GM18867 (cell line): ENCODE measurements around the gene SPI1.
A peak's percentile ranks its signal among the peaks of the same experiment; 100 is the strongest.
"Not testable (repeated sequence)": the region's sequence is repeated elsewhere in the genome, so short reads cannot be mapped to it uniquely, and the experiment has no call there.

Experiments
- ATAC-seq: cut with Tn5 transposase; IDR thresholded peaks from one replicate; pipeline ENCODE4 v1.9.1; 2021; ENCODE audit warnings: mild to moderate bottlenecking, moderate library complexity; ENCODE audit not compliant: unreplicated experiment

SPI1 gene

DNA sequence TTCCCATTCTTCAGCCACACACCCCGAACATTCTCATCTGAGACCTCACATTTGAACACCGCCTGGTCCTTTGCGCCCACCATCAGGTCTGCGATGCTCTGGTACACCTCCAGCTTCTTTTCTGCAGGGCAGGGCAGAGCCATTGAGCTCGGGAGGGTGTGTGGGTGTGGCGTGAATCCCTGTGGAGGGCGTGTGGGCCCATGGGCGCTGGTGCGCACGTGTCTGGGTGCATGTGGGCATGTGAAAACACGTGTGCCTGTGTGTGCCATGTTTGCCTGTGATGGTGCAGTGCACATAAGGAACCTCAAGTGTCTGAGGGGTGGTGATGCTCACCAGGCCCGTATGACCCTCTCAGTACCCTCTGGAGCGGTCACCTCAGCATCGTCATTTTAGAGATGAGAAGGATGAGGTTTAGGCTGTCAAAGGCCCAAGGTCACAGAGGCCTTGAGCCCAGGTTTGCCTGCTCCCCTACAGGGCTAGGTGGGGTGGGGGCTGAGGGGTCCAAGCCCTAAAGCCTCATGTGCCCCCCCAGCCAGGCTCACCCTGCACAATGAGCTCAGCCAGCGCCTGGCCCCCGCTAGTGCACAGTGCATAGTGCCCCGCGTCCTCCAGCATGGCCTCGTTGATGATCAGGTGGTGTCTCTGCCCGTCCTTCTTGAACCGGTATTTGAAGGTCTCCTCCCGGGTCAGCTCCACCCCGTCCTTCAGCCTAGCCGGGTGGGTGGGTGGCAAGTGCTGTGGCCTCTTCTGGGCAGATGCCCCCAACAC lies 36.1 kb downstream of the SPI1 start:
- no peak for ATAC-seq

DNA sequence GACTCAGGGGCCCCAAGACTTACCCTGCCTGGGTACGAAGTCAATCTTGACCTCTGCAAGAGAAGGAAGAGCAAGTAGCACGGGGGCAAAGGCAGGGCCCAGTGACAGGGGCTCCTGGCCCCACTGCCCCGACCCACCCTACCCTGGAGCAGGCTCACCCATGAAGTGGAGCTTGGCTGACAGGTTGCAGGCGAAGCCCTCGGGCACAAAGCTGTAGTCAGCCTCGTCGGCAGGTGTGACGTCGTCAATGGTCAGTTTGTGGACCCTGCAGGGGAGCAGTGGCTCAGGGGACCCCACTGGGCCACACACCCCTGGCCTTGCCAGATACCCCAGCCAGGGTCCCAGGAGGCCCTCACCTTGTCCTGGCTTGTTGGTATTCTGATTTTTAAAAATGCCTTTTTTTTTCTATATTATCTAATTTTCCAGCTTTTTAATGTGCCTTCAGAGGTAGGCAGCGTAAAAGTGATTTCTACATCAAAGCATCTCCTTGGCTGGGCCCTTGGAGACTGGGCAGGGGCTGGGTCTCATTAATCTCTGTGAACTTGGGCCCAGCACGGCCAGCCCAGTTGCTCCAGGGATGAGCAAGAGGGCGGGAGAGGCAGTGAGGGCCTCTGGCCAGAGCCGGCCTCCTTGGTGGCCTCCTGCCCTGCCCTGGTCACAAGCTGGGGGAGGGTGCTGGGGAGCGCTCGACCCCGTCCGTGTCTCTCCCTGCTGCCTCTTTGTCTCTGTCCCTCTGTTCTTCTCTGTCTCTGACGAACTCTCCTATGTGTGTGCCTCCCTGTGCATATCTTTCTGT lies 37.2 kb downstream of the SPI1 start:
- ATAC-seq, result no peak

DNA sequence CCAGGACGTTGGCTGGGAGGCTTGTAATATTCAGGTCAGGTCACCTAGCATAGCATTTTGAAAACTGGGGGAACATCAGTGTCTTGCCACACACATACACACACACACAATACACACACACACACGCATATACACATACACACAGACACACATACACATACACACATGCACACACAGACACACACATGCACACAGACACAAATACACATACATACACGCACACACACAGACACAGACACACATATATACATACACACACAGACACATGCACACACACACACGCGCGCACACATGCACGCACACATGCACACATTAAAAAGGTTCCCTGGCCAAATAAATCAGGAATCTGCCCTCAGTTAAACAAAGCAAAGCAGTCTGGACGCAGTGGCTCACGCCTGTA lies 38.3 kb downstream of the SPI1 start:
- ATAC-seq, result no peak

DNA sequence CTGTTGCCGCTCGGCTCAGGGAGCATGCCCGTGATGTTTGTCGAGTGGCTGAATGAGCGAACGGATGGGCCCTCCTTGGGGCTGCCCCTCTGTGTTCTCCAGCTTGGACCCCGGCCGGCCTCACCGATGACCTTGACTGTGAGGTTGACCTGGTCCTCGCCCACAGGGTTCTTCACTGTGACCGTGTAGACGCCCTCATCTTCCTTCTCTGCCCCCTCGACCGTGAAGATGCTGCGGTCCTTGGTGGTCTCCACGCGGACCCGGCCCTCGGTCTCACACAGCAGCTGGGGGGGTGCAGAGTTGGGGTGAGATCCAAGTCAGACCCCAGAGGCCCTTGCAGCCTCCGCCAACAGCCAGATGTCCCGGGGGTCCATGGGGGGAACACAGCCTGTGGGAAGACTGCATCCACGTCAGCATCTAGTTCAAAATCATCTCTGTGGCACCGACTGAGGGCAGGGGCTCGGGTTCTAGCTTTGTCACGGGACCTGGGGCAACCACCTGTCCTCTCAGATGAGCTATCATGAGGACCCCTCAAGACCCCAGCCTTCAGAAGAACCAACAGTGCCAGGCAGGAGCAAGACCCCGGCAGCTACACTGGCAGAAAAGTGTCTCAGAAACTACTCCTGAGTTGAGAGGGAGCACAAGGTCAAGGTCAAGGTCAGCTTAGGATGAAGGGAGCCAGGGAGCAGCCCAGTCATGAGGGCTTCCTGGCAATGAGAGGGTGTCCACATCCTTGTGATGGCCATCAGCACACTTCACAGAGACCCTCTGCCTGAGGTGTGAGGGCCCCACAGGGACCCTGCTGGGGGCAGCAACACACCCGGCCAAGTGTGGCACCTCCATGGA lies 39.7 kb downstream of the SPI1 start:
- ATAC-seq, result no peak

DNA sequence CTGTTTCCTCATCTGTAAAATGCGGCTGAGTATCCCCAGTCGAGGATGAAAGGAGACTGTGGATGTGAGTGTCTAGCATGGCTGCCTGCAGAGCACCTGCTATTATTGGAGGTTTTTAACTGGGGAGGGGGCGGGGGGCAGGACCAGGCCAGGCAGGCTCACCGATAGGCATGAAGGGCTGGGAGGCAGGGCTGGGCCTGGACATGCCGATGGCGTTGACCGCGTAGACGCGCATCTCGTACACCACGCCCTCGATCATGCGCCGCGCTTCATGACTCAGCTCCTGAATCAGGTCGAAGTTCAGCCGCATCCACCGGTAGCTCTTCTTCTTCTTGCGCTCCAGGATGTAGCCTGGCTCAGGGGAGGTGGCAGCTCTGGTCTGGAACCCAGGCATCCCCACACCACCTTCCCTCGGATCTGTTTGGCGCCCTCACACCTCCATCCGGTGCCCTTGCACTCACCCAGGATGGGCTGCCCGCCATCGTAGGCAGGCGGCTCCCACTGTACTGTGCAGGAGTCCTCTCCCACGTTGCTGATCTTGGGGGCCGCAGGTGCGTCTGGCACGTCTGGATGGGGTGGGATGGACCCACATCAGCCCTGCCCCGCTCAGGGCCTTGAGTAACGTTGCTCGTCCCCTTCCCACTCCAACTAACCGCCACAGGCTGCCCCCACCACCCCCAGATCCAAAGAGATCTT lies 41.0 kb downstream of the SPI1 start:
- ATAC-seq, result no peak

DNA sequence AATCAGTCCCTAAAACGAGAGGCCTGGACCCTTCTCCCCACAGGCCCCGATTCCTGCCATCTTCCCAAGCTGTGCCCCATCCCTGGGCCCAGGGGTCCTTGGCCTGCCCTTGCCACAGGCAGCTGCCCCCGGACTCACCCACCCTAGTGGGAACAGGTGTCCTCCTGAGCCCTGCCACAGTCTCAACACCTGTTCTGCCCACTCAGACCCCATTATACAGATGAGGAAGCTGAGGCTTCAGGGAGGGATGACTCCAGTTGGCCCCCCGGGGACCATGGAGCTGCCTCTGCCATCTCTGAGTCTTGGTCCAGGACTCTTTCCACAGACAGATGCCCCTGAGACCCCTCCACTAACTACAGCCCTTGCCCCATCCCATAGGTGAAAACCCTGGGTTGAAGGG lies 41.8 kb downstream of the SPI1 start:
- ATAC-seq, result no peak

DNA sequence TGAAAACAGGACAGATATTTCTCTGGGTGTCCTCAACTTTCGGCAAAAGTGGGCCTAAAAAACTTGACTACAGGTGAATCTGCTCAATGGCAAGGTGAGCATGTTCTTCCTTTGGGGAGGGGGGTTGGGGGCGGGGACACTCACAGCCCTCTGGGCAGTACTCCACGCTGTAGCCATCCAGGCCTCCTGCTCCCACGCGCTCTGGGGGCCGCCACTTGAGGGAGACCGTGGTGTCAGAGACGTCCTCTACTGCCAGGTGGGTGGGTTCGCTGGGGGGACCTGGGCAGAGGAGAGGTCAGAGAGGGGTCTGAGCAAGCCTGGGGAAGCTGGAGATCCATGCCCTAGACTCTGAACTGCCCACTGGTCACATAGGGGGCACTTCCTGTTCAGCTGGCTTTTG lies 42.6 kb downstream of the SPI1 start:
- ATAC-seq, result no peak

DNA sequence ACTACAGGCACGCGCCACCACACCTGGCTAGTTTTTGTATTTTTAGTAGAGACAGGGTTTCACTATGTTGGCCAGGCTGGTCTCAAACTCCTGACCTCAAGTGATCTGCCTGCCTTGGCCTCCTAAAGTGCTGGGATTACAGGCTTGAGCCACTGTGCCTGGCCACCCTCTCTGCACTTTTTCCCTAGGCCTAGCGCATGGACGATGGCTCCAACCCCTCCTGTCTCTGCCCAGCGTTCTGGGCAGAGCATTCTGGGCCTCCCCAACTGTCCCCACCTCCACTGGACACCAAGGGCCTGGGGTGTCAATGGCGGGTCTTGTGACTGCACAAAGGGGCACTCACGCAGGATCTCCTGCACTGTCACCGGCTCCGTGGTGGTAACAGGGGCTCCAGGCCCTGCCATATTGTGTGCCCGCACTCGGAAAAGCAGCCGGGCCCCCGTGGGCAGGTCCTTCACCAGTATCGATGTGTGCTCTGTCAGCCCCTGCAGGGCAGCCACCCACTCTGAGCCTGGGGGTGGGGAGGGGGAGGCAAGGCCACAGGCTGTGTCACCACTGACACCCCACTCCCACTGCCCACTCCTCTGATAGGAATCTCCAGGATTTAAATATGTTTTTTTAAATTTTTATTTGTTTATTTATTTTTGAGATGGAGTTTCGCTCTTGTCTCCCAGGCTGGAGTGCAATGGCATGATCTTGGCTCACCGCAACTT lies 43.5 kb downstream of the SPI1 start:
- ATAC-seq, result not testable (repeated sequence)

DNA sequence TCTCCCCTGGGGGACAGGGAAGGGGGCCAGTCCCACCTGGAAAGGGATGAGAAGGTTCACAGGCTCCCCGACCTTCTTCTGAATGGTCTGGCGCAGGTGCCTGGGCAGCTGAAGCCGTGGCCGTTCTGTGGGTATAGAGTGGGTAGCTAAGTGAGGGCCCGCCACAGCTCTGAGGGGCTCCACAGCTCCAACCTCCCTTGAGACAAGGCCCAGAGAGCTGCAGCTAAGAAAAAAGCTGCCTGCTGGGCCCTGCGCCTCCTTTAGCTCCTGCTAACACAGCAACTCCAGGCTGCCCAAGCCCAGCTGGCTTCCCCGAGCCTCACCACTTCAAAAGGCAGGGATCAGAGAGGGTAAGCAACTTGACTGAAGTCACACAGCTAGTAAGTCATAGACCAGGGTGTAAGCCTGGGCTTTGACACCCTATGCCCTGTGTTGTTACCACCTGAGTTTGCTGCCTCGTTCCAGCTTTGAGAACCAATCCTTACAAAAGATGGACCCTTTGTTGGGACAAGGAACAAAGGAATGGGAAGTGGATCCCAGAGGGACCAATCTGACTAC lies 44.4 kb downstream of the SPI1 start:
- no peak for ATAC-seq

DNA sequence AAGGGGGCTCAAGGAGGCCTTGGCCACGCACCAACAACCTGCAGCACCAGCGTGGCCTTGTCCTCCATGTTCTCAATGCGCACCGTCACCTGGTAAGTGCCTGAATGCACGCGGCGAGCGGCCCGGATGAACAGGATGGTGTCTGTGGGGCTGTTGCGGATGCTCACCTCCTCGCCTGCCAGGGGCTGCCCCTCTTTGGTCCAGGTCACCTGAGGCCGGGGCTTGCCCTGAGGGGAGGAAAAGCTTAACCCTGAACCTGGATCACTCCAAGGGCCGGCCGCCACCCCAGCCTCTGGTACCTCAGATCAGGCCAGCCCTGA lies 44.9 kb downstream of the SPI1 start:
- ATAC-seq, result no peak

DNA sequence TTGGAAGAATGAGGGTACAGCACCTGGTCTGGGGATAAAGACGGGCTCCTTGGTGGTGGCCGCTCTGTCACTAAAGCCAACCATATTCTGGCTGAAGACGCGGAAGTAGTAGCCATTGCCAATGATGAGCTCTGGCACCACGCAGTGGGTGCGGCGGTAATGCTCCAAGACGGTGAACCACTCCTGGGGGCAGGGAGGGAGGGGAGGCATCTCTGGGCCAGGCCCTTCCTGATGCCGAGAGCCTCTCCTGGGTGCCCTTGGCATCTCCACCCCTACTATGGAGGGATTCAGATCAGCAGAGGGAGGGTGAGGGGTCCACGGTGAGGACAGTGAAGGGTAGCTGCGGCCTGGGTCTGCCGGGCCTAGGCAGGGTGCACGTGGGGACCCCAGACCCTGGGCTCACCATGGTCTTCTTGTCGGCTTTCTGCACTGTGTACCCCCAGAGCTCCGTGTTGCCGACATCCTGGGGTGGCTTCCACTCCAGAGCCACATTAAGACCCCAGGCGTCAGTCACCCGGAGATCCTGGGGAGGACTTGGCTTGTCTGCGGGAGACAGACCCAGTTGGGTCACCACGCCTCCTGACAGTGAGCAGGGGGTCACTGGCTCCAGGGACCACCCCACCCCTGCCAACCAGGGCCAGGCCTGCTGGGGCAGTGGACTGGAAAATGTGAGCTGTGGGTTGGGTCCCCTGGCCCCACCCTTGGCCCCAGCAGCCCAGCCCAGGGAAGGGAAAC lies 45.4 kb downstream of the SPI1 start:
- ATAC-seq, result no peak

DNA sequence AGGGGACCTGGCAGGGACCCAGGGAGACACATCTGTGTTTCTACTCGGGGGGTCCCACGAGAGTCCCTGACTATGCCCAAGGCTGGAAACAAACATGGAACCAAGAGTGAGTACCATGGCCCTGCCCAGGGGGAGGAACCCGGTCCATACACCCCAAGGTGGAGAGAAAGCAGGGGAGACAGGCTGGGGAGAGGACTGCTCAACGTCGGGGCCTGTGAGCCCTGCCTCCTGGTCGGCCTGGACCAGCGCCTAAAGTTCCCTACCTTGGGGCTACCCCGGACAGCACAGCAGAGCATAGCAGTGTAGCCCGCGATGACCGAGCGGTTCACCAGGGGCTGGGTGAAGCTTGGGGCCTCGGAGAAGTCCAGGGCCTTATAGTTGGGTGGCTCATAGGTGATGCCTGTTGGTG lies 46.0 kb downstream of the SPI1 start:
- ATAC-seq, result no peak

DNA sequence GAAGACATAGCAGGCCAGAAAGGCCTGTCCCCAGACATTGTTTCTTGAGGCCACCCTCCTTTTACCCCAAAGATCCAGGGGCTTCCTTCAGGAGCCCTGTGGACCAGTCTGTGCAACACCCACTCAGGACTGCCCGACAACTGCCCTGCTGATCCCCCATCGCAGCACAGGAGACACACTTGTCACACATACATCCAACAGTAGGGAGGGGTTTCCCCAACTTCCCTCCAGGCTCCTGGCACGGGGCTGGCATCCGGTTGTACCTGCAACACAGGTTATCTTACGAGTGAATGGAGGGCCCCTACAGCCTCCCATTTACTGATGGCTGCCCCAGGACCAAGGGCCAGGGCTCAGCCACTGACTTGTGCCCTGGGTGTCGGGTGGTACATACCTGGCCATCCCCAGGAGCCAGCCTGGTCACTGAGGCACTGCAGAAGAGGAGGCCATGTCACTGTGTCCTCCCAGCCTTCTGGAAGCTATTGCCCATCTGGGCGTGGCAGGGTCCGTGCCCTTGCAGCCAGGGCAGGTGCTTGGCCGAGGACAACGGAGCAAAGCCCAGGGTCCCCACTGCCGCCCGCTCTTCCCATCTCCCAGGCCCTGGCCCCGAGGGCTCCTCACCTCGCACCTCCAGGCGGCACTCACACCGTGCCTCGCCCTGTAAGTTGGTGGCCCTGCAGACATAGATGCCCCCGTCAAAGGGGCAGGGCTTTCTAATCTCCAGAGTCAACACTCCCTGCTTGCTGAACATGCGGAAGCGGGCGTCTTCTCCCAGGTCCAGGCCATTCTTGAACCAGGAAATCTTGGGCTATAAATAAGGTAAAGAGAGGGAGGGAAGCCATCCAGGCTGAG lies 46.7 kb downstream of the SPI1 start:
- no peak for ATAC-seq

DNA sequence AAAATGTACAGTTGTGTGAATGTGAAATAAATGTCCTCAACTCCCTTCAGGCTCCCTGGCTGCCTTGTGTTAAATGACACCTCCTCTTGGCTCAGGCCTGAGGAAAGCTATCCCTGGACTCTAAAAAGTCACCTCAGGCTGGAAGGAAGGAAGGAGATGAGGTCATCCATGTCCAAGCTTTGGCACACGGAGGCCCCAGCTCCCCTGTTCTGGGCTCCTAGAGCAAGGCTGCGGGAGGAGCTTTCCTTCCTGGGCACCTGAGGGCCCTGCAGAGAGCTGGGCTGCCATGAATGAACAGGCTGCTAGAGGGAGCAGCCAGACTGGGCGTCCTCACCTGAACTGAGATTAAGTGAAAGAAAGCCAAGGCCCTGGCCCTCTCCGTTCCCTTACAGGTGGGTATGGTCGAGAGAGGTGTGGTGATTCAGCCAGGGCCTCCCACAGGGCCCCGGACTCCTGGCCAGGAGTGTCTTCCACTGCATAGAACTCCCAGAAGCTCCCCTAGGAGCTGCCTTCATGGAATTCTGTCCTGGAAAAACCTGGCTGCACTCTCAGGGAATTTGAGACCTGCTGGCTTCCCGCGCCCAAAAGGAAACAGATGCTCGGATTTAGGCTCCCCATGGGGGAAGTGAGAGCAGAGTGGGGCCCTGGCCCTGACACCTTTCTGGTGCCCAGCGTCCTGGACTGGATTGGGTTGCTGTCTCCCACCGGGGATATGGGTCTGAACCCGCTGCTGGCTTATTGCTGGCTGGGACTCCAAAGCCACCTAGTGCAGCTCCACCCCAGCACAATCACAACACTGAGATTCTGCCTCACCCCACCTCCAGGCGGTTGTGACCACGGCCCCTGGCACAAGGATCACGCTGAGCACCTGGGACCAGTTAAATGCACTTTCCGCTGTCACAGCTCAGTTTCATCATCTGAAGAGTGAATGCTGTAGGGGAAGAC lies 48.1 kb downstream of the SPI1 start:
- ATAC-seq, result no peak

DNA sequence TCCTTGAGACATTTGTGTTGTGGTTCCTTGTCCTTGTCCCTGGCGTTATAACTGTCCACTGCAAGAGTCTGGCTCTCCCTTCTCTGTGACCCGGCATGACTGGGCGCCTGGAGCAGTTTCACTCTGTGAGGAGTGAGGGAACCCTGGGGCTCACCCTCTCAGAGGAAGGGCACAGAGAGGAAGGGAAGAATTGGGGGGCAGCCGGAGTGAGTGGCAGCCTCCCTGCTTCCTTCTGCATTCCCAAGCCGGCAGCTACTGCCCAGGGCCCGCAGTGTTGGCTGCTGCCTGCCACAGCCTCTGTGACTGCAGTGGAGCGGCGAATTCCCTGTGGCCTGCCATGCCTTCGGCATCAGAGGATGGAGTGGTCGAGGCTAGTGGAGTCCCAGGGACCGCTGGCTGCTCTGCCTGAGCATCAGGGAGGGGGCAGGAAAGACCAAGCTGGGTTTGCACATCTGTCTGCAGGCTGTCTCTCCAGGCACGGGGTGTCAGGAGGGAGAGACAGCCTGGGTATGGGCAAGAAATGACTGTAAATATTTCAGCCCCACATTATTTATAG lies 48.8 kb downstream of the SPI1 start:
- no peak for ATAC-seq

DNA sequence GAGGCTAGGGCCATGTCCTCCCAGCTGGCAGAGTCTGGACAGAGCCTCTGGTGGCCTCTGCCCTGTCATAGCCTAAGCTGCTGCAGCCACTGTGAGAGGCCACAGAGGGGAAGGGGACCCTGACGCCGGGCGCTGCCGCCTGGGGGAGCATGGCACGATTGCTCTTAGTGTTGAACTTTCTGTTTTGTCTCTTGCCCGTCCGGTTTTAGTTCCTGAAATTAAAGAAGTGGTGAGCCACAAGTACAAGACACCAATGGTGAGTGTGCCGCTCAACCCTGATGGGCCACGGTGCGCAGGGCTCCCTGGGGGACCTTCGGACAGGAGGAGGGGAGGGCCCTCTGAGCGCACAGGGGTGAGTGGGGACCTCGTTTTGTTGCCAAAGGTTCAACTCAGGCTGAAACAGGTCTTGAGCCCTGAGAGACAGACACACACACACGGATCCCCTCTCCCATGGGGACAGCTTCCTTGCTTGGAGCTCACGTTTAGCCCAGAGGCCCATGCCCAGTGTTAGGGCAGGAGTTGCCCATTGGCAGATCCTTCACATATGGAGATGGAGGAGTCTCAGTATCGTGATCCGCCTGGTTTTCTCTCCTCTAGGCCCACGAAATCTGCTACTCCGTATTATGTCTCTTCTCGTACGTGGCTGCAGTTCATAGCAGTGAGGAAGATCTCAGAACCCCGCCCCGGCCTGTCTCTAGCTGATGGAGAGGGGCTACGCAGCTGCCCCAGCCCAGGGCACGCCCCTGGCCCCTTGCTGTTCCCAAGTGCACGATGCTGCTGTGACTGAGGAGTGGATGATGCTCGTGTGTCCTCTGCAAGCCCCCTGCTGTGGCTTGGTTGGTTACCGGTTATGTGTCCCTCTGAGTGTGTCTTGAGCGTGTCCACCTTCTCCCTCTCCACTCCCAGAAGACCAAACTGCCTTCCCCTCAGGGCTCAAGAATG lies 49.6 kb downstream of the SPI1 start:
- ATAC-seq, result peak; percentile 78
